ENCODE results near the gene CACNG1.

The CACNG1 gene

GRCh38 chr17:67007266-67007665 lies 37.1 kb upstream of the CACNG1 start:
- in situ Hi-C loops (cut with HindIII; ENCODE audit: low sequenced_read_pairs) = no loop called here
- DNase-seq (ENCODE audit: low read depth) = no peak
- H3K4me3 ChIP-seq (ENCODE audit: low read depth, low read length) = no peak overlapping the region
- TF ChIP-seq CTCF (IDR thresholded peaks at IDR 0.05; ENCODE audit: low read depth, low read length, missing control alignments) = no peak

- TF ChIP-seq CTCF (IDR thresholded peaks at IDR 0.05; ENCODE audit: low read depth, low read length, missing control alignments) = no peak
- DNase-seq (ENCODE audit: low read depth) = no peak
- in situ Hi-C loops (cut with HindIII; ENCODE audit: low sequenced_read_pairs) = no loop called here
Measured at GRCh38 chr17:67008101-67008500, 36.3 kb upstream of the CACNG1 start.

GRCh38 chr17:67011527-67012175 lies 32.7 kb upstream of the CACNG1 start:
- DNase-seq (ENCODE audit: low read depth) = no peak
- no peak for TF ChIP-seq CTCF (IDR thresholded peaks at IDR 0.05; ENCODE audit: low read depth, low read length, missing control alignments)
- in situ Hi-C loops (cut with HindIII; ENCODE audit: low sequenced_read_pairs) = no loop called here
- H3K4me3 ChIP-seq (ENCODE audit: low read depth, low read length) = no peak overlapping the region

More at GRCh38 chr17:67008101-67008500, 36.3 kb upstream of the CACNG1 start:
- no peak overlapping the region for H3K4me3 ChIP-seq (ENCODE audit: low read depth, low read length)

- H3K4me3 ChIP-seq (ENCODE audit: low read depth, low read length) = no peak overlapping the region
- TF ChIP-seq CTCF (IDR thresholded peaks at IDR 0.05; ENCODE audit: low read depth, low read length, missing control alignments) = no peak
- DNase-seq (ENCODE audit: low read depth) = no peak
- in situ Hi-C loops (cut with HindIII; ENCODE audit: low sequenced_read_pairs) = no loop called here
Measured at GRCh38 chr17:67013891-67014290, 30.5 kb upstream of the CACNG1 start.

- no peak for TF ChIP-seq CTCF (IDR thresholded peaks at IDR 0.05; ENCODE audit: low read depth, low read length, missing control alignments)
- in situ Hi-C loops (cut with HindIII; ENCODE audit: low sequenced_read_pairs) = no loop called here
- no peak for DNase-seq (ENCODE audit: low read depth)
- H3K4me3 ChIP-seq (ENCODE audit: low read depth, low read length) = no peak overlapping the region
Measured at GRCh38 chr17:67015001-67015400, 29.4 kb upstream of the CACNG1 start.

GRCh38 chr17:67016039-67016762 lies 28.2 kb upstream of the CACNG1 start:
- no peak for DNase-seq (ENCODE audit: low read depth)
- in situ Hi-C loops (cut with HindIII; ENCODE audit: low sequenced_read_pairs) = no loop called here
- TF ChIP-seq CTCF (IDR thresholded peaks at IDR 0.05; ENCODE audit: low read depth, low read length, missing control alignments) = no peak

More at GRCh38 chr17:67016039-67016762, 28.2 kb upstream of the CACNG1 start:
- H3K4me3 ChIP-seq (ENCODE audit: low read depth, low read length) = no peak overlapping the region

Data from astrocyte of the cerebellum (primary cell).